Fibroblast of mammary gland (primary cell): ENCODE results near the gene CHN2.

ENCODE experiments used
- DNase-seq: peaks from one replicate; pipeline ENCODE4 v3.0.0-alpha.2; 2010; ENCODE audit warnings: low read depth
- H3K4me3 ChIP-seq: 2 replicates; pipeline ENCODE4 v1.5.1; 2011; ENCODE audit warnings: low read depth, mild to moderate bottlenecking, low read length, moderate library complexity; ENCODE audit not compliant: control insufficient read depth
- TF ChIP-seq, protein P1 (sequence below): conservative IDR thresholded peaks from 2 replicates; pipeline ENCODE4 v1.5.1; 2011; ENCODE audit warnings: low read depth, low read length, inconsistent platforms; ENCODE audit not compliant: control insufficient read depth, insufficient read depth

CHN2 gene

DNA sequence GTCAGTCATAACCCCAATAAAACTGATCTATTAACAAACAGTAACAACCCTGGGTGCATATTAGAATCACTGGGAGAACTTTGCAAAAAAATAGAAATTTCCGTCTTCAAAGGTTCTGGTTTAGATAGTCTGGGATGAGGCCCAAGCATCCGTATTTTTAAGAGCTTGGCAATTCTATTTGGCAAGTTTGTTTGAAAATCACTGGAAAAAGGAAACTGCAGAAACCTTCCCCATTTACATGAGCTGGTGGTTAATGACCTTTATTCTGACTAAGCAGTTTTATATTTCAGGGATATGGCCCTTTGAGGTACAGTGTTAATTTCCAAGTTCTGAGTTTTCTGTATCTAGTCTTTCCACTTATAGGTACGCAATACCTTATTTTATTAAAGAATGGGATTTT is 253.3 kb downstream of the CHN2 start:
- H3K4me3 ChIP-seq: no peak overlapping the region
- DNase-seq: no peak
- TF ChIP-seq, protein P1, sequence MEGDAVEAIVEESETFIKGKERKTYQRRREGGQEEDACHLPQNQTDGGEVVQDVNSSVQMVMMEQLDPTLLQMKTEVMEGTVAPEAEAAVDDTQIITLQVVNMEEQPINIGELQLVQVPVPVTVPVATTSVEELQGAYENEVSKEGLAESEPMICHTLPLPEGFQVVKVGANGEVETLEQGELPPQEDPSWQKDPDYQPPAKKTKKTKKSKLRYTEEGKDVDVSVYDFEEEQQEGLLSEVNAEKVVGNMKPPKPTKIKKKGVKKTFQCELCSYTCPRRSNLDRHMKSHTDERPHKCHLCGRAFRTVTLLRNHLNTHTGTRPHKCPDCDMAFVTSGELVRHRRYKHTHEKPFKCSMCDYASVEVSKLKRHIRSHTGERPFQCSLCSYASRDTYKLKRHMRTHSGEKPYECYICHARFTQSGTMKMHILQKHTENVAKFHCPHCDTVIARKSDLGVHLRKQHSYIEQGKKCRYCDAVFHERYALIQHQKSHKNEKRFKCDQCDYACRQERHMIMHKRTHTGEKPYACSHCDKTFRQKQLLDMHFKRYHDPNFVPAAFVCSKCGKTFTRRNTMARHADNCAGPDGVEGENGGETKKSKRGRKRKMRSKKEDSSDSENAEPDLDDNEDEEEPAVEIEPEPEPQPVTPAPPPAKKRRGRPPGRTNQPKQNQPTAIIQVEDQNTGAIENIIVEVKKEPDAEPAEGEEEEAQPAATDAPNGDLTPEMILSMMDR: no peak

DNA sequence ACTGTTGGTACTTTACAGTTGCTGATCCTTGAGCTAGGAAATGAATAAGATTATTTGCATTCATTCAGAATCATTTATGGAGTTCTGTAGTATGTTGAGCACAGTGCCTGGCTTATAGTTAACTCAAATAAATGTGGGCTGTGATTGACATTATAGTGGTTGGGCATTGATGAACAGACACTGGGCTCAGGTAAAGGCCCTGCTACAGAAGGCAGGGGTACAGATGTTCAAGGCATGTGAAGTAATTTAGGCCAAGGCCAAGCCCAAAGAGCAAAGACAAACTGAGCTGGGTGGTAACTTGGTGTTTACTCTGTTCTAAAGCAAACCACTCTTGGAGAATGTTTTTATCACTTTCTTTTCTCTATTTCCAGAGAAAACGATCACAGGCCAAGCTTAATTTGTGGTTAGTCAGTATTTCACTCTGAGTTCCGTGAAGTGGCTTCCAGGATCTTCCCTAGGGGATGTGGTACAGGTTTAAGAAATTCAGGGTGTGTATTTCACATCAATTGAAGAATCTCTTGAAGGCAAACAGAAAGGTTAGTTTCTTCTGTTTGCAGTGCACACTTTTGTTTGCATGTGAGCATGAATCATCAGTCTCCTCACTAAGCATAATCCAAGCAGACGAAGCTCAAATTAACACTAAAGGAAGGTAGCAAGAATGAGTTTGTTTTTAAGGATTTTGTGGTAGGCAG is 255.1 kb downstream of the CHN2 start:
- no peak overlapping the region for H3K4me3 ChIP-seq
- DNase-seq: no peak
- TF ChIP-seq, protein P1: no peak

DNA sequence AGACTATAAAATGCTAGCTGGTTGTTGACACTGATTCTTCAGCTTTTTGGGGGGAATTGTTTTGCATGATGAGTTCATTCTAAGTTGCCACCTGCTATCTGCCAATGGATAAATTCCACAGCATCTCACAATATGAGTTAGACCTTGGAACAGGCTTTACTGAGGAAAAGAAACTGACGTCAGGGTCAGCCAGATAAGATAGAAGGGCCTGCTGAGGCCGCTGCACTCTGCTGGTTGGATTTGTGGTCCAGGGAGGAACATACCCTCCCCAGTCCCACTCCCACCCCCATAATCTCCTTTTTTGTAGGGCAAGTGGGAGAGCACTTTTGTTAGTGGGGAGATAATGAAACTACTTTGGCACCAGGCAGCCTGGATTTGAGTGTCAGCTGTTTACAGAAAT is 258.4 kb downstream of the CHN2 start:
- no peak for DNase-seq
- TF ChIP-seq, protein P1: no peak

DNA sequence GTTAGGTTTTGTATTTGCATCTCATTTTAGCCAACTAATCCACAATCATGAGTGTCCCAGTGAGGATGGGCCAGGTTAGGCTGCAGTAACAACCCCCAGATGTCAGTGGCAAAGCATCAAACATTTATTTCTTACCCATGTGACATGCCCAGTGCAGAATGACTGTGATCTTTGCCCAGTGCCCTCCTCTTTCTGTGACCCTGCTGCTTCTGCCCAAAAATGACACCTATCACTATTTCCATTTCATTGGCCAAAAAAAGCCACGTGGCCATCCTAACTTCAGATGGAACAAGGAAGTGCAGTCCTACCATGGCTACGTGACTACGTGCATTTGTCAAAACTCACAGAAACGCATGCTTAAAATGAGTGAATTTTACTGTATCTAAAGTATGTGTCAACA is 259.9 kb downstream of the CHN2 start:
- no peak for DNase-seq
- TF ChIP-seq, protein P1: no peak
- no peak overlapping the region for H3K4me3 ChIP-seq

More for the DNA sequence above, 258.4 kb downstream of the CHN2 start:
- no peak overlapping the region for H3K4me3 ChIP-seq

DNA sequence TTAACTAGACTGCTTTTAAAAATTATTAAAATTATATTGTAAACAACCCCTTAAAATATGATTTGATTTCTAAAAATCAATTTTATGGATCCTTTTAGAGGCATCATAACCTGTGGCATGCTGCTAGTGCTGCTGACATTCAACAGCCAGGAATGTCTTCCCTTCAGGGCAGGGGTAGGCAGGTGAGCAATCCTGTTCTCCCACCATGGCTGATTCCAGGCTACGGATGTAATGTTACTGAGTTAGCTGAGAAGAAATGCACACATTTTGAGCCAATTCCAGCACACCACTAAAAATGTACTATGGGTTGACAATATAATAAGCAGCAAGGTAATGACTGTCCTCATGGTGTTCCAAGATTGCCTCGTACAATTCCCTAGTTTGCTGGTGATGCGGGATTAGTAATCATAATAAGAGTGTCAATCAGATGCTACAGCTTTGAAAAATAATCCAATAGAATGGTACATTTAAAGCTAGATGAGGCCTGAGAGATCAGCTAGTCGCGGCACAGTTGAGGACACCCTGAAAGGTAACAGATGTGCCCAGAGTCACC is 260.4 kb downstream of the CHN2 start:
- TF ChIP-seq, protein P1: no peak
- no peak for DNase-seq
- H3K4me3 ChIP-seq: no peak overlapping the region

DNA sequence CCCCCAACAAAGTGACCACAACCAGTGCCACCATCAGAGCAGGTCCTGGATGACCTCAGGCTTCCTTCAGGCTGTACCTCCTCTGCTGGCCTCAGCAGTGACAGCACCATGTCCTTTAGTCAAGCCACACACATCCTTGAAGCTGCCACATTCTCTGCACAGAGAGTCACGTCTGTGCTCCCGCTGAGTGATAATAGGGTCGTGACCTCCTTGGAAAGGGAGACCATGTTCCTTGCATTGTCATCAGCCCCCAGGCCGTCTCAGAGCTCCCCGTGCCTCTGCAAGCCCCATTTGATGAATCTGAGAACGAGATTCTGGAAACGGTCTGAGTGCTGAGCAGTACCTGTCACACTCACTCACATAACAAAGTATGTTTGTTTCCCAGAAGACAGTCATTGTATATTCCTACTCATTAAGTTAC is 262.6 kb downstream of the CHN2 start:
- DNase-seq: no peak
- TF ChIP-seq, protein P1: no peak
- H3K4me3 ChIP-seq: no peak overlapping the region
